GM15510 (cell line): ENCODE measurements around the gene ERVK3-1.

ENCODE experiments used
- POLR2A ChIP-seq: IDR thresholded peaks from 3 replicates; pipeline ENCODE4 v1.6.1; 2011; ENCODE audit warnings: borderline replicate concordance; ENCODE audit not compliant: insufficient read length; ENCODE audit errors: extremely low read depth

Gene ERVK3-1

GRCh38 chr19:58305065-58305931 is at the start of gene ERVK3-1:
ERVK3-1 (plus strand) TSS chr19:58305377; CDS start chr19:58312169, 6,792 bp downstream.
- TF ChIP-seq POLR2A, result peak; percentile 97

- TF ChIP-seq POLR2A, result no peak
These were observed 43.6 kb upstream of the ERVK3-1 start for GRCh38 chr19:58261600-58261967.

- TF ChIP-seq POLR2A, result no peak
These were observed 42.9 kb upstream of the ERVK3-1 start for GRCh38 chr19:58261968-58262921.

GRCh38 chr19:58262922-58263296 is 42.3 kb upstream of the ERVK3-1 start:
- no peak for TF ChIP-seq POLR2A

GRCh38 chr19:58265100-58265499 is 40.1 kb upstream of the ERVK3-1 start:
- no peak for TF ChIP-seq POLR2A

- TF ChIP-seq POLR2A, result no peak
These were observed 36.8 kb upstream of the ERVK3-1 start for GRCh38 chr19:58268344-58268743.

- no peak for TF ChIP-seq POLR2A
These were observed 30.4 kb upstream of the ERVK3-1 start for GRCh38 chr19:58274771-58275201.

- no peak for TF ChIP-seq POLR2A
These were observed 29.6 kb upstream of the ERVK3-1 start for GRCh38 chr19:58275564-58275963.

GRCh38 chr19:58277197-58277596 is 28.0 kb upstream of the ERVK3-1 start:
- no peak for TF ChIP-seq POLR2A

GRCh38 chr19:58277748-58278540 is 27.2 kb upstream of the ERVK3-1 start:
- TF ChIP-seq POLR2A, result no peak

GRCh38 chr19:58278541-58279041 is 26.6 kb upstream of the ERVK3-1 start, which contains the start of gene ZNF8:
ZNF8 (plus strand) TSS chr19:58278955; CDS start chr19:58279082, 127 bp downstream.
- TF ChIP-seq POLR2A, result peak; percentile 79

- no peak for TF ChIP-seq POLR2A
These were observed 25.9 kb upstream of the ERVK3-1 start for GRCh38 chr19:58279042-58279924.

GRCh38 chr19:58279925-58280316 is 25.3 kb upstream of the ERVK3-1 start:
- TF ChIP-seq POLR2A, result no peak
